PC-3 (cell line): ENCODE data around the gene ANKRD10. TPM values are rescaled to one million over a fixed set of nuclear protein-coding genes. Genes with fewer than 3 reads are reported as not detected.

Experiments used
- ATAC-seq: fragments of 200-7000 bp; cut with Tn5 transposase; 2 replicates; pipeline ENCODE4 v1.9.1; 2020; ENCODE audit warnings: mild to moderate bottlenecking, moderate library complexity
- BruUV-seq: library from RNA; stranded (reverse); fragments of 400-500 nt; replicated peaks from 2 replicates; lab custom pipeline; 2021; lab: Mats Ljungman, UMichigan
- CTCF ChIA-PET: fragments of 300-600 bp; sonication (Branson Sonifier 250); formaldehyde crosslinking; loops from one replicate; lab custom pipeline; 2022; ENCODE audit warnings: antibody characterized with exemption; lab: Charles Lee
- POLR2A ChIA-PET: fragments of 300-600 bp; sonication (Branson Sonifier 250); formaldehyde crosslinking; loops from one replicate; lab custom pipeline; 2022; ENCODE audit warnings: antibody characterized with exemption; ENCODE audit not compliant: unreplicated experiment; lab: Charles Lee
- DNase-seq: peaks from one replicate; pipeline ENCODE4 v3.0.0-alpha.2; 2015
- H2AFZ ChIP-seq: fragments of 300-600 bp; sonication (generic); 2 replicates; pipeline ENCODE4 v1.6.0; 2016; ENCODE audit warnings: antibody characterized with exemption, low read length
- H3F3A ChIP-seq: fragments of 300-600 bp; sonication (generic); one replicate; pipeline ENCODE4 v1.6.0; 2017; ENCODE audit warnings: antibody characterized with exemption, low read length, control low read depth, mild to moderate bottlenecking; ENCODE audit not compliant: unreplicated experiment
- H3K27ac ChIP-seq: fragments of 300-600 bp; sonication (generic); 2 replicates; pipeline ENCODE4 v1.5.1; 2016; ENCODE audit warnings: mild to moderate bottlenecking, low read length
- H3K27me3 ChIP-seq: fragments of 300-600 bp; sonication (generic); 2 replicates; pipeline ENCODE4 v1.6.1; 2016; ENCODE audit warnings: low read length, mixed read lengths
- H3K36me3 ChIP-seq: fragments of 300-600 bp; sonication (generic); 2 replicates; pipeline ENCODE4 v1.6.1; 2016; ENCODE audit warnings: low read depth, mixed run types, low read length, mixed read lengths
- H3K4me1 ChIP-seq: fragments of 300-600 bp; sonication (generic); 2 replicates; pipeline ENCODE4 v1.5.1; 2016; ENCODE audit warnings: low read length; ENCODE audit not compliant: insufficient read depth
- H3K4me2 ChIP-seq: fragments of 300-600 bp; sonication (generic); 2 replicates; pipeline ENCODE4 v1.6.0; 2016; ENCODE audit warnings: low read length
- H3K4me3 ChIP-seq: fragments of 300-600 bp; sonication (generic); 2 replicates; pipeline ENCODE4 v1.5.1; 2016; ENCODE audit warnings: mild to moderate bottlenecking, low read length, mixed read lengths
- H3K79me2 ChIP-seq: fragments of 300-600 bp; sonication (generic); 2 replicates; pipeline ENCODE4 v1.6.1; 2017; ENCODE audit warnings: low read length, mixed read lengths
- H3K9ac ChIP-seq: fragments of 300-600 bp; sonication (generic); 2 replicates; pipeline ENCODE4 v1.6.0; 2016; ENCODE audit warnings: mild to moderate bottlenecking, low read length
- H3K9me2 ChIP-seq: fragments of 300-600 bp; sonication (generic); replicated peaks from 2 replicates; pipeline ENCODE4 v1.6.1; 2016; ENCODE audit warnings: mixed run types, low read length, mixed read lengths
- H3K9me3 ChIP-seq: fragments of 300-600 bp; sonication (generic); 2 replicates; pipeline ENCODE4 v1.6.1; 2016; ENCODE audit warnings: low read length, mixed read lengths
- H4K20me1 ChIP-seq: fragments of 300-600 bp; sonication (generic); 2 replicates; pipeline ENCODE4 v1.6.1; 2016; ENCODE audit warnings: low read length, mixed read lengths
- CTCF ChIP-seq: fragments of 300-600 bp; sonication (generic); conservative IDR thresholded peaks from 2 replicates; pipeline ENCODE4 v1.5.1; 2017; ENCODE audit warnings: antibody characterized with exemption, low read depth, mild to moderate bottlenecking, low read length
- EZH2 ChIP-seq: fragments of 300-600 bp; sonication (generic); IDR thresholded peaks from one replicate; pipeline ENCODE4 v1.6.1; 2017; ENCODE audit warnings: antibody characterized with exemption, mild to moderate bottlenecking, low read length; ENCODE audit not compliant: unreplicated experiment
- EZH2phosphoT487 ChIP-seq: fragments of 300-600 bp; sonication (generic); IDR thresholded peaks from 2 replicates; pipeline ENCODE4 v1.6.1; 2018; ENCODE audit warnings: mild to moderate bottlenecking, antibody characterized with exemption, low read length, borderline replicate concordance
- intact Hi-C: fragments of 100-400 bp; cut with micrococcal nuclease; formaldehyde crosslinking; loops from 2 replicates; pipeline ENCODE4 v1.9.0; 2023
- total RNA-seq: library from RNA; depleted of rRNA; stranded (reverse); fragments of >200 nt; gene quantifications from 2 replicates; pipeline ENCODE4 v1.2.3, GENCODE V29; 2014

ANKRD10 gene
- total RNA-seq, 1 experiment from 2014 or later, result 60.2 TPM

DNA sequence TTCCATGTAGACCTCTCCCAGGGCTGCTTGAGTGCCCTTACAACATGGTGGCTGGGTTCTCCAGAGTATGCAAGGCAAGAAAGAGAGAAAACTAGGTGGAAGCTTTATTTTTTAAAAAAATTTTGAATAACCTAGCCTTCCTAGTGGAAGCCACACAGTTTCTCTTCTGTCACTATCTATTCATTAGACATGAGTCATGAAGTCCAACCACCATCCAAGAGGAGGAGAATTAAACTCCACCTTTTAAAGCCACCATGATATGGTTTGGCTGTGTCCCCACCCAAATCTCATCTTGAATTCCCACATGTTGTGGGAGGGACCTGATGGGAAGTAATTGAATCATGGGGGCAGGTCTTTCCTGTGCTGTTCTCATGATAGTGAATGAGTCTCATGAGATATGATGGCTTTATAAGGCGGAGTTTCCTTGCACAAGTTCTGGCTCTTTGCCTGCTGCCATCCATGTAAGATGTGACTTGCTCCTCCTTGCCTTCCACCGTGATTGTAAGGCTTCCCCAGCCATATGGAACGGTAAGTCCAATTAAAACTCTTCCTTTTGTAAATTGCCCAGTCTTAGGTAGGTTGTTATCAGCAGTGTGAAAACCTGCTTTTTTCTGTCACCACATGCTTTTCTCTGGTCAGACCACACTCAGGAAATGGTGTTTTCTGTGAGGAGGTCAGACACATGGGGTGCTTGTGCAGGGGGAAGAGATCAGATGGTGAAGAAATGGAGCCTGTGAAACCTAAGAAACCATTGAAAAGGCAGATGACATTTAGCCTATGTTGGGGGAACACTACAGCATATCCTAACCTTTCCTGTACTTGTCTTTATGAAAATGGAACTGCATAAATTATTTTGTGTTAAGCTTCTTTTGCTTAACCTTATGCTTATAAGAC lies 57.7 kb downstream of the ANKRD10 start:
- Histone ChIP-seq H3K9ac (no peak overlapping the region), H3K27me3 (no peaks in the 10 kb centered on the region), H4K20me1 (no peaks in the 10 kb centered on the region), H3K4me2 (no peak overlapping the region), H3K4me1 (no peaks in the 10 kb centered on the region), H3K36me3 (no peaks in the 10 kb centered on the region), H3K4me3 (no peak overlapping the region), H3K79me2 (no peaks in the 10 kb centered on the region), H3K9me3 (no peaks in the 10 kb centered on the region), H3F3A (no peaks in the 10 kb centered on the region), H3K27ac (no peak overlapping the region), H3K9me2 (no peaks in the 10 kb centered on the region), H2AFZ (no peak overlapping the region)
- BruUV-seq, result no TSS peak
- intact Hi-C loops, result no loop called here
- DNase-seq (no peak), ATAC-seq (no peak)
- ChIA-PET CTCF (no interaction called here), POLR2A (no interaction called here)
- TF ChIP-seq EZH2 (no peak), EZH2phosphoT487 (no peak), CTCF (no peak)

DNA sequence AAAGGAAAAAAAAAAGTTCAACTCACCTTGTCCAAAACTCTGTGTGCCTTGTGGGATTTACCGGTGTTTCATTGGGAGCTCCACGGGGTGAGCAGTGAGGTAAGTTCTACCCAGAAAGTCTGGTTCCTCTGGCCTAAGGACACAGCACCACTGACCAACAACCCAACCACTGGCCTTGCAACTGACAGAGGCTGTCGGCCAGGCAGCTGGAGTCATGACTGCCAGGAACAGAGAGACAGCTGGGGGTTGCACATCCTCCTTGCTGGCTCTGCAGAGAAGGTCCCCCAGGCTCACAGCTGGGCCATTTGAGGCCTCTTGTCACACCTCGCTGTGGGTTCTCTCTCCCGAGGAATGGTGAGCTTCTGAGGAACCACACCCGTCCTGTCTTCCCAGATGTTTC lies 59.5 kb downstream of the ANKRD10 start:
- Histone ChIP-seq H3K4me1 (no peaks in the 10 kb centered on the region), H3K9ac (no peak overlapping the region), H4K20me1 (no peaks in the 10 kb centered on the region), H3K79me2 (no peaks in the 10 kb centered on the region), H3F3A (no peaks in the 10 kb centered on the region), H3K9me3 (no peaks in the 10 kb centered on the region), H3K9me2 (no peaks in the 10 kb centered on the region), H2AFZ (no peak overlapping the region), H3K36me3 (no peaks in the 10 kb centered on the region), H3K27me3 (no peaks in the 10 kb centered on the region), H3K27ac (no peak overlapping the region), H3K4me3 (no peak overlapping the region), H3K4me2 (no peak overlapping the region)
- no TSS peak for BruUV-seq
- CTCF ChIA-PET, result no interaction called here
- intact Hi-C loops, result no loop called here
- no peak for DNase-seq
- ATAC-seq, result no peak
- POLR2A ChIA-PET, result no interaction called here
- no peak for TF ChIP-seq EZH2phosphoT487
- TF ChIP-seq CTCF, result no peak
- no peak for TF ChIP-seq EZH2

GRCh38 chr13:110854866-110855265 lies 60.0 kb downstream of the ANKRD10 start:
- ATAC-seq (no peak), DNase-seq (no peak)
- Histone ChIP-seq H3K27me3 (peaks cover 5% of the 10 kb centered on the region; the same call in 1 of the 2 replicates), H3K79me2 (no peaks in the 10 kb centered on the region), H3F3A (no peaks in the 10 kb centered on the region), H3K36me3 (no peaks in the 10 kb centered on the region), H2AFZ (no peak overlapping the region), H3K9me2 (no peaks in the 10 kb centered on the region), H3K4me2 (no peak overlapping the region), H3K4me1 (no peaks in the 10 kb centered on the region), H3K4me3 (no peak overlapping the region), H3K9me3 (no peaks in the 10 kb centered on the region), H3K27ac (no peak overlapping the region), H3K9ac (no peak overlapping the region), H4K20me1 (no peaks in the 10 kb centered on the region)
- ChIA-PET CTCF (no interaction called here), POLR2A (no interaction called here)
- intact Hi-C loops, result no loop called here
- no TSS peak for BruUV-seq
- TF ChIP-seq EZH2phosphoT487, result no peak
- no peak for TF ChIP-seq EZH2
- no peak for TF ChIP-seq CTCF
